Trophoblast cell (in vitro differentiated cells and primary cell): ENCODE measurements around the gene KRTAP1-4.
"Not testable (repeated sequence)": the region's sequence is repeated elsewhere in the genome, so short reads cannot be mapped to it uniquely, and the experiment has no call there.

Experiments used
- DNase-seq, 2 donors: peaks; one replicate each; pipeline ENCODE4 v3.0.0-alpha.2; 2016
- H2AFZ ChIP-seq: 2 replicates; pipeline ENCODE4 v1.6.1; 2013; ENCODE audit warnings: low read length, moderate library complexity, mild to moderate bottlenecking; ENCODE audit not compliant: insufficient read depth, poor library complexity
- H2AK5ac ChIP-seq: 2 replicates; pipeline ENCODE4 v1.6.1; 2013; ENCODE audit warnings: mild to moderate bottlenecking, low read length
- H2BK120ac ChIP-seq: 2 replicates; pipeline ENCODE4 v1.6.1; 2013; ENCODE audit warnings: low read length, mild to moderate bottlenecking, moderate library complexity; ENCODE audit not compliant: insufficient read depth, poor library complexity
- H2BK12ac ChIP-seq: 2 replicates; pipeline ENCODE4 v1.6.1; 2013; ENCODE audit warnings: mild to moderate bottlenecking, low read length, moderate library complexity
- H2BK5ac ChIP-seq: 2 replicates; pipeline ENCODE4 v1.6.1; 2013; ENCODE audit warnings: low read length, low read depth, moderate library complexity, mild to moderate bottlenecking; ENCODE audit not compliant: poor library complexity
- H3K14ac ChIP-seq: 2 replicates; pipeline ENCODE4 v1.6.1; 2013; ENCODE audit warnings: mild to moderate bottlenecking, low read length
- H3K18ac ChIP-seq: 2 replicates; pipeline ENCODE4 v1.6.1; 2013; ENCODE audit warnings: mild to moderate bottlenecking, low read length
- H3K23ac ChIP-seq: 2 replicates; pipeline ENCODE4 v1.6.1; 2013; ENCODE audit warnings: low read length
- H3K27ac ChIP-seq: 2 replicates; pipeline ENCODE4 v1.5.1; 2013; ENCODE audit warnings: low read depth, mild to moderate bottlenecking, inconsistent platforms, low read length, moderate library complexity
- H3K27me3 ChIP-seq: 2 replicates; pipeline ENCODE4 v1.6.1; 2013; ENCODE audit warnings: inconsistent platforms, mild to moderate bottlenecking, low read length, moderate library complexity; ENCODE audit not compliant: insufficient read depth
- H3K36me3 ChIP-seq, 2 experiments: 1 replicate in 1 of 2; 2 replicates in 1 of 2; pipeline ENCODE4 v1.6.1; 2013; ENCODE audit warnings: low read length in 2 of 2, mild to moderate bottlenecking in 2 of 2, moderate library complexity in 1 of 2; ENCODE audit not compliant: insufficient read depth in 2 of 2, control insufficient read depth in 1 of 2
- H3K4ac ChIP-seq: 2 replicates; pipeline ENCODE4 v1.6.1; 2013; ENCODE audit warnings: low read depth, mild to moderate bottlenecking, low read length, moderate library complexity
- H3K4me1 ChIP-seq, 2 experiments: 1 replicate in 1 of 2; 2 replicates in 1 of 2; pipeline ENCODE4 v1.6.1; 2013; ENCODE audit warnings: low read length in 2 of 2, mild to moderate bottlenecking in 2 of 2, moderate library complexity in 1 of 2; ENCODE audit not compliant: insufficient read depth in 2 of 2, control insufficient read depth in 1 of 2
- H3K4me2 ChIP-seq: 2 replicates; pipeline ENCODE4 v1.6.1; 2013; ENCODE audit warnings: inconsistent platforms, mild to moderate bottlenecking, low read length, moderate library complexity
- H3K4me3 ChIP-seq: 2 replicates; pipeline ENCODE4 v1.5.1; 2013; ENCODE audit warnings: mild to moderate bottlenecking, low read depth, low read length, inconsistent platforms
- H3K79me1 ChIP-seq: one replicate; pipeline ENCODE4 v1.6.1; 2013; ENCODE audit warnings: low read length
- H3K79me2 ChIP-seq: 2 replicates; pipeline ENCODE4 v1.6.1; 2013; ENCODE audit warnings: low read length, mild to moderate bottlenecking; ENCODE audit not compliant: control insufficient read depth, insufficient read depth, poor library complexity
- H3K9ac ChIP-seq: 2 replicates; pipeline ENCODE4 v1.6.1; 2013; ENCODE audit warnings: mild to moderate bottlenecking, low read length
- H3K9me3 ChIP-seq: 2 replicates; pipeline ENCODE4 v1.6.1; 2013; ENCODE audit warnings: low read depth, mild to moderate bottlenecking, control low read depth, inconsistent platforms, low read length; ENCODE audit not compliant: insufficient read depth
- H4K12ac ChIP-seq: 2 replicates; pipeline ENCODE4 v1.6.1; 2013; ENCODE audit warnings: low read depth, mild to moderate bottlenecking, low read length, moderate library complexity
- H4K8ac ChIP-seq: 2 replicates; pipeline ENCODE4 v1.6.1; 2013; ENCODE audit warnings: low read depth, mild to moderate bottlenecking, low read length, moderate library complexity
- H4K91ac ChIP-seq: one replicate; pipeline ENCODE4 v1.6.1; 2013; ENCODE audit warnings: low read depth, mild to moderate bottlenecking, low read length, moderate library complexity
- WGBS: extraction: QIAGEN DNeasy Blood & Tissue Kit; methylation state at CpG from one replicate; pipeline ENCODE4 v1.1.7; 2013; ENCODE audit warnings: missing lambda C conversion rate; ENCODE audit not compliant: insufficient read length, insufficient coverage; ENCODE audit errors: extremely low coverage; 5-methylcytosine and 5-hydroxymethylcytosine counted together

Gene KRTAP1-4

GRCh38 chr17:41048441-41048840, 18.4 kb upstream of the KRTAP1-4 start:
- H3K23ac ChIP-seq, result no peak overlapping the region
- peak overlapping the region; percentile 81 for H3K27ac ChIP-seq
- H3K4me3 ChIP-seq, result no peak overlapping the region
- no peak overlapping the region for H3K4ac ChIP-seq
- H4K91ac ChIP-seq, result peak overlapping the region; percentile 72
- H4K12ac ChIP-seq, result no peak overlapping the region
- H3K14ac ChIP-seq, result peak overlapping the region; percentile 48
- peak; percentile 84 to 97 for DNase-seq
- H3K36me3 ChIP-seq, result no peaks in the 10 kb centered on the region
- H2BK120ac ChIP-seq, result no peak overlapping the region
- peaks cover 5 to 6% of the 10 kb centered on the region in 2 experiments for H3K4me1 ChIP-seq
- H3K27me3 ChIP-seq, result no peaks in the 10 kb centered on the region
- peak overlapping the region; percentile 84 for H2BK5ac ChIP-seq
- peaks cover 5% of the 10 kb centered on the region for H3K79me1 ChIP-seq
- peak overlapping the region; percentile 27 for H3K4me2 ChIP-seq
- no peak overlapping the region for H3K9ac ChIP-seq
- WGBS, result no CpG with 5 or more reads among the region's 7 CpGs
- no peak overlapping the region for H4K8ac ChIP-seq
- H3K9me3 ChIP-seq, result no peaks in the 10 kb centered on the region
- no peak overlapping the region for H2BK12ac ChIP-seq
- H2AFZ ChIP-seq, result no peak overlapping the region
- no peak overlapping the region for H3K18ac ChIP-seq
- H3K79me2 ChIP-seq, result no peaks in the 10 kb centered on the region
- H2AK5ac ChIP-seq, result no peak overlapping the region

- not testable (repeated sequence) for H3K9ac ChIP-seq, H3K79me1 ChIP-seq, H2AFZ ChIP-seq, H3K79me2 ChIP-seq, H3K23ac ChIP-seq, H3K36me3 ChIP-seq, H3K4me3 ChIP-seq, H3K9me3 ChIP-seq, H3K27me3 ChIP-seq, DNase-seq, H3K4me2 ChIP-seq, H3K4me1 ChIP-seq, H4K12ac ChIP-seq
- Histone ChIP-seq H2BK5ac (peak within 1 kb of the TSS; percentile 84), H4K91ac (peak within 1 kb of the TSS; percentile 72), H2AK5ac (peak within 1 kb of the TSS; percentile 54), H4K8ac (peak within 1 kb of the TSS; percentile 23), H3K27ac (peak within 1 kb of the TSS; percentile 81), H3K18ac (peak within 1 kb of the TSS; percentile 57), H3K14ac (peak within 1 kb of the TSS; percentile 66), H2BK12ac (peak within 1 kb of the TSS; percentile 88), H2BK120ac (peak within 1 kb of the TSS; percentile 84), H3K4ac (peak within 1 kb of the TSS; percentile 52)
- WGBS, result no CpG with 5 or more reads among the region's 33 CpGs
Observed at GRCh38 chr17:41046735-41047465, 16.9 kb upstream of the KRTAP1-4 start, which contains the start of gene KRTAP2-1. Gene KRTAP2-1, minus strand, starts transcription at chr17:41047316. Its CDS starts 49 bp downstream, at chr17:41047267.

GRCh38 chr17:41042953-41043352, 13.0 kb upstream of the KRTAP1-4 start:
- Histone ChIP-seq H3K23ac (no peak overlapping the region), H2BK120ac (no peak overlapping the region), H3K14ac (no peak overlapping the region), H3K4me2 (no peak overlapping the region), H3K4me3 (no peak overlapping the region), H2BK12ac (no peak overlapping the region), H2BK5ac (no peak overlapping the region), H3K9ac (no peak overlapping the region), H3K18ac (no peak overlapping the region), H3K79me1 (peaks cover 3% of the 10 kb centered on the region), H3K36me3 (no peaks in the 10 kb centered on the region), H3K9me3 (no peaks in the 10 kb centered on the region), H4K8ac (no peak overlapping the region), H2AFZ (no peak overlapping the region), H2AK5ac (no peak overlapping the region), H3K4me1 (peaks cover under 1 to 1% of the 10 kb centered on the region in 2 experiments), H3K4ac (no peak overlapping the region), H4K12ac (no peak overlapping the region), H4K91ac (no peak overlapping the region), H3K27me3 (no peaks in the 10 kb centered on the region), H3K79me2 (no peaks in the 10 kb centered on the region), H3K27ac (no peak overlapping the region)
- WGBS, result no CpG with 5 or more reads among the region's 1 CpG
- no peak for DNase-seq

GRCh38 chr17:41040783-41041571, 11.0 kb upstream of the KRTAP1-4 start, which contains the start of gene KRTAP1-1:
Gene KRTAP1-1, minus strand, starts transcription at chr17:41041450. Its CDS starts 53 bp downstream, at chr17:41041397.
- not testable (repeated sequence) for H3K4me2 ChIP-seq, H3K4ac ChIP-seq, H3K27ac ChIP-seq, H3K79me1 ChIP-seq, H2BK12ac ChIP-seq, H3K27me3 ChIP-seq, H3K4me3 ChIP-seq, H4K91ac ChIP-seq, H3K9me3 ChIP-seq, H3K79me2 ChIP-seq, H3K9ac ChIP-seq, H2BK120ac ChIP-seq, H3K4me1 ChIP-seq, H3K23ac ChIP-seq, DNase-seq, H2BK5ac ChIP-seq, H2AFZ ChIP-seq, H3K36me3 ChIP-seq, H3K14ac ChIP-seq, H2AK5ac ChIP-seq, H4K8ac ChIP-seq, H4K12ac ChIP-seq, H3K18ac ChIP-seq
- no CpG with 5 or more reads among the region's 14 CpGs for WGBS
